Fibroblast of lung (primary cell): ENCODE results near the gene CCDC85A. TPM values are rescaled to one million over a fixed set of nuclear protein-coding genes. Genes with fewer than 3 reads are reported as not detected.

Source experiments
- DNase-seq, 2 donors: peaks; one replicate each; pipeline versions ENCODE4 v3.0.0 to v3.0.0-alpha.2; 2010; ENCODE audit warnings: low read depth in 2 of 2
- H2AFZ ChIP-seq: 2 replicates; pipeline ENCODE4 v1.5.1; 2012; ENCODE audit warnings: low read length, control low read depth, inconsistent platforms
- H3K27ac ChIP-seq: 2 replicates; pipeline ENCODE4 v1.5.1; 2011; ENCODE audit warnings: low read length, control low read depth; ENCODE audit not compliant: insufficient read depth
- H3K27me3 ChIP-seq: 2 replicates; pipeline ENCODE4 v1.5.1; 2011; ENCODE audit warnings: mild to moderate bottlenecking, low read length; ENCODE audit not compliant: control insufficient read depth, insufficient read depth
- H3K36me3 ChIP-seq: 2 replicates; pipeline ENCODE4 v1.5.1; 2011; ENCODE audit warnings: low read length; ENCODE audit not compliant: control insufficient read depth, insufficient read depth
- H3K4me1 ChIP-seq: 2 replicates; pipeline ENCODE4 v1.5.1; 2011; ENCODE audit warnings: low read length; ENCODE audit not compliant: control insufficient read depth, insufficient read depth; ENCODE audit errors: extremely low read depth
- H3K4me2 ChIP-seq: 2 replicates; pipeline ENCODE4 v1.5.1; 2011; ENCODE audit warnings: low read length, control low read depth; ENCODE audit not compliant: insufficient read depth; ENCODE audit errors: extremely low read depth
- H3K4me3 ChIP-seq, 4 experiments: fragments of 200-600 bp in 1 of 4; sonication (generic) in 1 of 4; replicated peaks in 1 of 4; 2 replicates each; pipeline ENCODE4 v1.5.1; 2011 to 2016; ENCODE audit warnings: low read length in 4 of 4, low read depth in 3 of 4, mild to moderate bottlenecking in 3 of 4, control low read depth in 2 of 4, inconsistent platforms in 1 of 4, mixed read lengths in 1 of 4; ENCODE audit not compliant: insufficient read depth in 1 of 4; ENCODE audit errors: control extremely low read depth in 1 of 4
- H3K79me2 ChIP-seq: 2 replicates; pipeline ENCODE4 v1.5.1; 2012; ENCODE audit warnings: mild to moderate bottlenecking, low read length, inconsistent platforms; ENCODE audit not compliant: control insufficient read depth, insufficient read depth
- H3K9ac ChIP-seq: 2 replicates; pipeline ENCODE4 v1.5.1; 2011; ENCODE audit warnings: mild to moderate bottlenecking, low read length, control low read depth; ENCODE audit not compliant: insufficient read depth
- H3K9me3 ChIP-seq: 2 replicates; pipeline ENCODE4 v1.5.1; 2012; ENCODE audit warnings: low read depth, low read length; ENCODE audit not compliant: control insufficient read depth, insufficient read depth
- H4K20me1 ChIP-seq: 2 replicates; pipeline ENCODE4 v1.5.1; 2011; ENCODE audit warnings: low read length; ENCODE audit not compliant: control insufficient read depth, insufficient read depth; ENCODE audit errors: extremely low read depth
- EZH2 ChIP-seq: IDR thresholded peaks from 2 replicates; pipeline ENCODE4 v1.5.1; 2012; ENCODE audit warnings: low read length, control low read depth, mild to moderate bottlenecking; ENCODE audit errors: missing control alignments
- polyA plus RNA-seq, 2 donors: library from polyadenylated mRNA; depleted of rRNA in 1 of 2; stranded (reverse) in 1 of 2; unstranded in 1 of 2; fragments of >200 nt; gene quantifications; 2 replicates each; pipeline ENCODE4 v1.2.1, GENCODE V29; 2011 to 2012; ENCODE audit warnings: missing spikeins in 1 of 2
- total RNA-seq: library from RNA; depleted of rRNA; stranded (reverse); fragments of >200 nt; gene quantifications from 2 replicates; pipeline ENCODE4 v1.2.1, GENCODE V29; 2014
- TF ChIP-seq, protein P1 (sequence below), 2 donors: IDR thresholded peaks in 1 of 2; conservative IDR thresholded peaks in 1 of 2; 1 replicate in 1 of 2; 2 replicates in 1 of 2; pipeline ENCODE4 v1.5.1; 2011 to 2012; ENCODE audit warnings: low read length in 2 of 2, control low read depth in 1 of 2, inconsistent platforms in 1 of 2, low read depth in 1 of 2, mild to moderate bottlenecking in 1 of 2

Gene CCDC85A
- total and polyA plus RNA-seq, 2 donors (not counting 1 experiment from before 2014, with no cell fraction given): 0.03 TPM; not detected in 1

DNA sequence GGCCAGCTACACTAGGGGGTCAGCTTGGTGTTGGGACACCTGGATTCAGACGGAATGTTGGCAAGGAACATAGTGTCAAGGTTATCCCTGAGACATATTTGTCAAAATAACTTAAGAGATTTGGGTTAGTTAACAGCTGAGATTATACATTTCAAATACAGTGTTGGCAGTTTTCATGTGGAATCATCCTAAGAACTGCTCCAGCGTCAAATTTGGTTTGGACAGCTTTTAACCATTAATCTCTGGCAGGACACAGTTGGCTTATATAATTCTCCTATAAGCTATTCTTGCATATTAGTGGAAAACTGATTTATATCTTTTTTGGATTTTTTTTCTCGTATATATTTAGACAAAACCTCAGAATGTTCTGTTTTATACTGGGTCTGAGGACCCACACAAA, 132.2 kb downstream of the CCDC85A start:
- DNase-seq: no peak
- no peaks in the 10 kb centered on the region for H3K9me3 ChIP-seq
- no peak overlapping the region for H3K27ac ChIP-seq
- H3K9ac ChIP-seq: no peak overlapping the region
- no peak overlapping the region for H3K4me2 ChIP-seq
- H3K36me3 ChIP-seq: no peaks in the 10 kb centered on the region
- H3K4me1 ChIP-seq: no peaks in the 10 kb centered on the region
- no peak overlapping the region for H2AFZ ChIP-seq
- no peak overlapping the region for H3K4me3 ChIP-seq
- H3K79me2 ChIP-seq: no peaks in the 10 kb centered on the region
- no peaks in the 10 kb centered on the region for H4K20me1 ChIP-seq
- TF ChIP-seq, protein P1, sequence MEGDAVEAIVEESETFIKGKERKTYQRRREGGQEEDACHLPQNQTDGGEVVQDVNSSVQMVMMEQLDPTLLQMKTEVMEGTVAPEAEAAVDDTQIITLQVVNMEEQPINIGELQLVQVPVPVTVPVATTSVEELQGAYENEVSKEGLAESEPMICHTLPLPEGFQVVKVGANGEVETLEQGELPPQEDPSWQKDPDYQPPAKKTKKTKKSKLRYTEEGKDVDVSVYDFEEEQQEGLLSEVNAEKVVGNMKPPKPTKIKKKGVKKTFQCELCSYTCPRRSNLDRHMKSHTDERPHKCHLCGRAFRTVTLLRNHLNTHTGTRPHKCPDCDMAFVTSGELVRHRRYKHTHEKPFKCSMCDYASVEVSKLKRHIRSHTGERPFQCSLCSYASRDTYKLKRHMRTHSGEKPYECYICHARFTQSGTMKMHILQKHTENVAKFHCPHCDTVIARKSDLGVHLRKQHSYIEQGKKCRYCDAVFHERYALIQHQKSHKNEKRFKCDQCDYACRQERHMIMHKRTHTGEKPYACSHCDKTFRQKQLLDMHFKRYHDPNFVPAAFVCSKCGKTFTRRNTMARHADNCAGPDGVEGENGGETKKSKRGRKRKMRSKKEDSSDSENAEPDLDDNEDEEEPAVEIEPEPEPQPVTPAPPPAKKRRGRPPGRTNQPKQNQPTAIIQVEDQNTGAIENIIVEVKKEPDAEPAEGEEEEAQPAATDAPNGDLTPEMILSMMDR (conservative IDR thresholded peaks at IDR 0.05 in 1 of 2, IDR thresholded peaks at IDR 0.05 in 1 of 2; ENCODE audit: low read depth in 1 of 2, low read length in 2 of 2): no peak
- no peak for TF ChIP-seq EZH2
- H3K27me3 ChIP-seq: no peaks in the 10 kb centered on the region

DNA sequence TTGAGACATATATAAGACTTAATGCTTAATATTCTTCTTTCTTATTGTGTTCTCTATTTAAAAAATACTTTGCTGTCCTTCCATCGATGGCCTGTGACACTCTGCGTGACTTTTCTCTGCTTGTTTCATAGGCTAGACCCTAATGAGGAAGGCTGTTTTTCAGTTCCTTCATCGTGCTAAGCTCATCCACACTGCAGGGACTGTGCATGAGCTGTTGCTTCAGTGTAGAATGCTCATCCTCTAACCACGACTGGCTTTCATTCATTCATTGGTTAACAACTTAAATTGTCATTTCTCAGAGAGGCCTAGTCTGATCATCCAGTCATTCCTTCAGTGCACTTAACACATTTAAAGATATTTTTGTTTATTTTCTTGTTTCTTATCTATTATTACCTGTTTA, 134.4 kb downstream of the CCDC85A start:
- no peak overlapping the region for H3K4me2 ChIP-seq
- H3K27me3 ChIP-seq: no peaks in the 10 kb centered on the region
- H3K79me2 ChIP-seq: no peaks in the 10 kb centered on the region
- H3K4me3 ChIP-seq: no peak overlapping the region
- H4K20me1 ChIP-seq: no peaks in the 10 kb centered on the region
- H3K4me1 ChIP-seq: no peaks in the 10 kb centered on the region
- H3K9me3 ChIP-seq: no peaks in the 10 kb centered on the region
- TF ChIP-seq, protein P1 (conservative IDR thresholded peaks at IDR 0.05 in 1 of 2, IDR thresholded peaks at IDR 0.05 in 1 of 2; ENCODE audit: low read depth in 1 of 2, low read length in 2 of 2): no peak
- no peak for TF ChIP-seq EZH2
- no peak overlapping the region for H2AFZ ChIP-seq
- no peaks in the 10 kb centered on the region for H3K36me3 ChIP-seq
- no peak for DNase-seq
- H3K27ac ChIP-seq: no peak overlapping the region
- no peak overlapping the region for H3K9ac ChIP-seq

DNA sequence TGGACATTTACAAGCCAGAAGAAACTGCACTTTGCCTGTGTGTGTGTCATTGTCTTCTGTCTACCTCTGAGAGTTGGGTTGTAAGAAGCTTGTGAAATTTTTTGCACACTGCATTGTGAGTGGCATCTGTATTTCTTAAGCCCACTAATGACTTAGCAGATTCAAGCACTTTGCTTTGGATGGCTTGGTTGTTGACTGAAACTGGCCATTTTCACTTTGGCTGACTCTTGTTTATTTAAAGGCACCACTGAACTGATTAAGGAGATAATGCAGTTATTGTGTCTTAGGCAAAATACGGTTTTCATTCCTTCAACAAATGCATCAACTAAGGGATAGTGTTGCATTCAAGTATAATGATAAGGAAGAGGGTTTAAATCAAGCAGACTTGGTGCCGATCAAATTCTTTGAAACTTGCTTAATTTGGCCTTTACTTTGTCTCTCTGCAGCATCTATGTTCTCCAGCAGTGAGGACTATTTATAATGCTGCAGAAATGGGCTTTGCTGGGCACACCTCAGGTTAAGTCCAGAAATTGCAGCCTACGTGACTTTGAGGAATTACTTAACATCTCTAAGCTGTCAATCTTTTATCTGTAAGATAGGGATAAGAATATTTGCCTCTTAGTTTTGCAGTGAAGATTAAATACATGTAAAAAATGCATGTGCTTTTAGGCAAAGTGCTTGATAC, 142.0 kb downstream of the CCDC85A start:
- no peaks in the 10 kb centered on the region for H3K36me3 ChIP-seq
- no peaks in the 10 kb centered on the region for H3K4me1 ChIP-seq
- H3K4me2 ChIP-seq: no peak overlapping the region
- no peaks in the 10 kb centered on the region for H3K27me3 ChIP-seq
- H3K79me2 ChIP-seq: no peaks in the 10 kb centered on the region
- H3K4me3 ChIP-seq: no peak overlapping the region
- TF ChIP-seq EZH2: no peak
- TF ChIP-seq, protein P1 (conservative IDR thresholded peaks at IDR 0.05 in 1 of 2, IDR thresholded peaks at IDR 0.05 in 1 of 2; ENCODE audit: low read depth in 1 of 2, low read length in 2 of 2): no peak
- H4K20me1 ChIP-seq: no peaks in the 10 kb centered on the region
- no peak for DNase-seq
- no peaks in the 10 kb centered on the region for H3K9me3 ChIP-seq
- H3K27ac ChIP-seq: no peak overlapping the region
- no peak overlapping the region for H3K9ac ChIP-seq
- H2AFZ ChIP-seq: no peak overlapping the region
